HuH-7 (cell line): ENCODE measurements around the gene MIB1.

Experiments used
- DNase-seq: peaks from one replicate; pipeline ENCODE4 v3.0.0; 2011; ENCODE audit warnings: low spot score

MIB1 gene

GRCh38 chr18:21894619-21895367, 154.2 kb downstream of the MIB1 start:
- no peak for DNase-seq

GRCh38 chr18:21896732-21897336, 156.2 kb downstream of the MIB1 start:
- DNase-seq, result no peak

- DNase-seq, result peak; percentile 78
Observed at GRCh38 chr18:21897811-21898210, 157.2 kb downstream of the MIB1 start.

- DNase-seq, result no peak
Observed at GRCh38 chr18:21900605-21901352, 160.2 kb downstream of the MIB1 start.

GRCh38 chr18:21901423-21901945, 160.9 kb downstream of the MIB1 start:
- DNase-seq, result no peak

GRCh38 chr18:21903709-21904108, 163.1 kb downstream of the MIB1 start:
- no peak for DNase-seq

GRCh38 chr18:21904856-21905255, 164.3 kb downstream of the MIB1 start:
- no peak for DNase-seq

GRCh38 chr18:21907451-21907850, 166.9 kb downstream of the MIB1 start:
- DNase-seq, result no peak

GRCh38 chr18:21908711-21909110, 168.1 kb downstream of the MIB1 start:
- no peak for DNase-seq

GRCh38 chr18:21910906-21911305, 170.3 kb downstream of the MIB1 start:
- DNase-seq, result no peak

- DNase-seq, result no peak
Observed at GRCh38 chr18:21911551-21911950, 171.0 kb downstream of the MIB1 start.

GRCh38 chr18:21912339-21913239, 172.0 kb downstream of the MIB1 start:
- peak; percentile 34 for DNase-seq

- DNase-seq, result peak; percentile 56
Observed at GRCh38 chr18:21914739-21915319, 174.2 kb downstream of the MIB1 start.

- DNase-seq, result no peak
Observed at GRCh38 chr18:21915546-21915945, 175.0 kb downstream of the MIB1 start.

GRCh38 chr18:21916594-21916993, 176.0 kb downstream of the MIB1 start:
- DNase-seq, result no peak

- DNase-seq, result no peak
Observed at GRCh38 chr18:21918693-21919092, 178.1 kb downstream of the MIB1 start.
